22Rv1 (cell line): ENCODE measurements around the gene AQR.
"Not testable (repeated sequence)": the region's sequence is repeated elsewhere in the genome, so short reads cannot be mapped to it uniquely, and the experiment has no call there.

Experiments used
- ZFX ChIP-seq: fragments of 450-650 bp; IDR thresholded peaks from 2 replicates; pipeline ENCODE4 v1.6.1; 2017; ENCODE audit warnings: antibody characterized with exemption, borderline replicate concordance
- TF ChIP-seq, protein P1 (sequence below): fragments of 450-650 bp; IDR thresholded peaks from 2 replicates; pipeline ENCODE4 v1.5.1; 2017; ENCODE audit warnings: mild to moderate bottlenecking

DNA sequence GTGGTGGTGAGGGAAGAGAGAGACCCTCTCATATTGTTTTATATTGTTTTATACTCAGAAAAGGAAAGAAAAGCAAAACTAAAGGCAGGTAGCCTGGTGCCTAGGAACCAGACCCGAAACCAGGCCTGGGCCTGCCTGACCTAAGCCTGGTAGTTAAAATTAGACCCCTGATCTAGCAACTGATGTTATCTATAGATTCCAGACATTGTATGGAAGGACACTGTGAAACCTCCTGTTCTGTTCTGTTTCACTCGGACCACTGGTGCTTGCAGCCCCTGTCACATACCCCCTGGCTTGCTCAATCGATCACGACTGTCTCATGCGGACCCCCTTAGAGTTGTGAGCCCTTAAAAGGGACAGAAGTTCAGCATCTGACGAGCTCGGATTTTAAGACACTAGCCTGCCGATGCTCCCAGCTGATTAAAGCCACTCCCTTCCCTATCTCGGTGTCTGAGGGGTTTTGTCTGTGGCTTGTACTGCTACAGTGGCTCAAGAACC lies 156.6 kb downstream of the AQR start:
- TF ChIP-seq, protein P1, sequence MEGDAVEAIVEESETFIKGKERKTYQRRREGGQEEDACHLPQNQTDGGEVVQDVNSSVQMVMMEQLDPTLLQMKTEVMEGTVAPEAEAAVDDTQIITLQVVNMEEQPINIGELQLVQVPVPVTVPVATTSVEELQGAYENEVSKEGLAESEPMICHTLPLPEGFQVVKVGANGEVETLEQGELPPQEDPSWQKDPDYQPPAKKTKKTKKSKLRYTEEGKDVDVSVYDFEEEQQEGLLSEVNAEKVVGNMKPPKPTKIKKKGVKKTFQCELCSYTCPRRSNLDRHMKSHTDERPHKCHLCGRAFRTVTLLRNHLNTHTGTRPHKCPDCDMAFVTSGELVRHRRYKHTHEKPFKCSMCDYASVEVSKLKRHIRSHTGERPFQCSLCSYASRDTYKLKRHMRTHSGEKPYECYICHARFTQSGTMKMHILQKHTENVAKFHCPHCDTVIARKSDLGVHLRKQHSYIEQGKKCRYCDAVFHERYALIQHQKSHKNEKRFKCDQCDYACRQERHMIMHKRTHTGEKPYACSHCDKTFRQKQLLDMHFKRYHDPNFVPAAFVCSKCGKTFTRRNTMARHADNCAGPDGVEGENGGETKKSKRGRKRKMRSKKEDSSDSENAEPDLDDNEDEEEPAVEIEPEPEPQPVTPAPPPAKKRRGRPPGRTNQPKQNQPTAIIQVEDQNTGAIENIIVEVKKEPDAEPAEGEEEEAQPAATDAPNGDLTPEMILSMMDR, result not testable (repeated sequence)
- not testable (repeated sequence) for TF ChIP-seq ZFX
